Measurements from ENCODE around the gene TMEM150B.

The TMEM150B gene

DNA sequence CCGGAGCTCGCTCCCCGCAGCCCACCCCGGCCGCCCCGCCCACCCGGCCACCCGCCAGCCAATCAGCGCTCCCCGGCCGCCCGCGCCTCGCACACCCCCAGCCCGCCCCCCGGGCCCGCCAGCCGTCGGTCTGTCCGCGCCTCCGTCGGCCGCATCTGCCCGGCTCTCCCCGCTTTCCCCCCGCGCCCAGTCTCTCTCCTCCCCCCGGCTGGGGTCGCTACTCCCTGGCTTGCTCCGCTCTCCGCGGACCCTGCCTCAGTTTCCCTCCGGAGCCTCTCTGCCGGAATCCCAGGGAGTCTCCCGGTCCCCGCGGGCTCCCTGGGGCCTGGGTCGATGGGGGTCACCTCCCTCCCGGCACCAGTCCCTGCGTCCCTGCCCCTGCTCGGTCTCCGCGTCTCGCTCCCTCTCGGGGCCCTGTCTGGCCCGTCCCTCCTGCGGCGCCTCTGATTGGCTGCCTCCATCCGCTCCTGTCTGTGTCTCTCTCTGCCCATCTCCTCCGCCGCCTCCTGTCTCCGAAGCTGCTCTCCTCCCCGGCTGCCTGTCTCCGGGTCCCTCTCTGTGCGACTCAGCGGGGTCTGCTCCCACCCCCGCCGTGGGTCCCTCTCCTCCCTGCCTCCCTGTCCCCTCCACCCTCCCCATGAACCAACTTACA is 44.6 kb upstream of the TMEM150B start:
- peak overlapping the region; percentile 65 for H3K4me3 ChIP-seq (ENCODE audit: low read depth, low read length)

DNA sequence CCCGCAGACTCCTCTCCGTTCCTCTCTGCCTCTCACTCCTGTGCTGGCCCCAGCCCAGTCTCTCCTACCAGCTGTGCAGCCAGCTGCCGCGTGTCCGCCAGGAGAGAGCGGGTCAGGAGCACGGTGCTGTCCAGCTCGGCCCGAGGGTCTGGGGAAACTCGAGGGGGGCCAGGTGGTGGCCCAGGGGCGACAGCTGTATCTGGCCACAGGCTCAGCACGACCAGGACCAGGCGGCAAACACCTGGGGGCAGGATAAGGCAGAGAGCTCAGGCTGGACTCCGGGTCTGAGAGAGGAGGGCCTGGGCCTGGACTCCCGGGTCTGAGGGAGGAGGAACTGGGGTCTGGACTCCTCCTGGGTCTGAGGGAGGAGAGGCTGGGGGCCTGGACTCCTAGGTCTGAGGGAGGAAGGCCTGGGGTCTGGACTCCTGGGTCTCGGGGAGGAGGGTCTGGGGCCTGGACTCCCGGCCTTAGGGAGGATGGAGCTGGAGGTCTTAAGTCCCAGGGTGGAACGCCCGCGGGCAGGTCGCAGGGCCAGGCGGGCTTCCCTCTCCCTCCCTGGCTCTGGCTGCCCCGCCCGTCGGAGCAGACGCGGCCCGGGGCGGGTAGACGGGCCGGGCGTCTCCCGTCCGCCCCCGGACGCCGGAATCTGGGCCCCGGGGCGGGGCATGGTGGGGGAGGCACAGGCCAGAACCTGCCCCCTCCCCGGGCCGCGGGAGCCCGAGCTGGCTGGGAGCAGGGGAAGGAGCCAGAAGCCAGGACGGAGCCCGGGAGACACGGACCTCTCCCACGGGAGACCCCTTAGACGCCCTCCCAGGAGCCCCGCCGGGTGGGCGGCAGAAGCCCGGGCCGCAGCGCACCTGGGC is 43.8 kb upstream of the TMEM150B start:
- peak overlapping the region; percentile 55 for H3K4me3 ChIP-seq (ENCODE audit: low read depth, low read length)
- TF ChIP-seq, protein P1, sequence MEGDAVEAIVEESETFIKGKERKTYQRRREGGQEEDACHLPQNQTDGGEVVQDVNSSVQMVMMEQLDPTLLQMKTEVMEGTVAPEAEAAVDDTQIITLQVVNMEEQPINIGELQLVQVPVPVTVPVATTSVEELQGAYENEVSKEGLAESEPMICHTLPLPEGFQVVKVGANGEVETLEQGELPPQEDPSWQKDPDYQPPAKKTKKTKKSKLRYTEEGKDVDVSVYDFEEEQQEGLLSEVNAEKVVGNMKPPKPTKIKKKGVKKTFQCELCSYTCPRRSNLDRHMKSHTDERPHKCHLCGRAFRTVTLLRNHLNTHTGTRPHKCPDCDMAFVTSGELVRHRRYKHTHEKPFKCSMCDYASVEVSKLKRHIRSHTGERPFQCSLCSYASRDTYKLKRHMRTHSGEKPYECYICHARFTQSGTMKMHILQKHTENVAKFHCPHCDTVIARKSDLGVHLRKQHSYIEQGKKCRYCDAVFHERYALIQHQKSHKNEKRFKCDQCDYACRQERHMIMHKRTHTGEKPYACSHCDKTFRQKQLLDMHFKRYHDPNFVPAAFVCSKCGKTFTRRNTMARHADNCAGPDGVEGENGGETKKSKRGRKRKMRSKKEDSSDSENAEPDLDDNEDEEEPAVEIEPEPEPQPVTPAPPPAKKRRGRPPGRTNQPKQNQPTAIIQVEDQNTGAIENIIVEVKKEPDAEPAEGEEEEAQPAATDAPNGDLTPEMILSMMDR (conservative IDR thresholded peaks at IDR 0.05; ENCODE audit: low read depth, low read length), result no peak
- no peak for DNase-seq (ENCODE audit: low read depth)

More for the DNA sequence above, 44.6 kb upstream of the TMEM150B start:
- TF ChIP-seq, protein P1 (conservative IDR thresholded peaks at IDR 0.05; ENCODE audit: low read depth, low read length), result no peak
- DNase-seq (ENCODE audit: low read depth), result peak; percentile 72

DNA sequence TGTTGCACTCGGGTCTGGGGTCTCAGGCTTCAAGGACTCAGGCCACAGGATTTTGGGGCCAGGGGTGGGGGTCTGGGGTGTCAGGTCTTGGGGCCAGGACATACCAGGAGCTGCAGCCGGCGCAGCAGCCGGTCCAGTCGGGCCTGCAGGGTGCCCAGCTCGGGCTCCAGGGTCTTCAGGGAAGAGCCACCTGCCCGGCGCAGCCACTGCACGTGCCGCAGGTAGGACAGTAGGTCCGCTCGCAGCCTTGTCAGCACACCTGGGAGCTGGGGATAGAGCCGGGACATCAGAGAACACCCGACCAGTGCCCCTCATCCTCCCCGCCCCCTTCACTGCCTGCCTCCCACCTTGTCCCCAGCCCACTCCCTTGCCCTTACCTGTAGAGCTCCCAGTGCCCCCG is 43.0 kb upstream of the TMEM150B start:
- H3K4me3 ChIP-seq (ENCODE audit: low read depth, low read length), result no peak overlapping the region
- no peak for DNase-seq (ENCODE audit: low read depth)
- TF ChIP-seq, protein P1 (conservative IDR thresholded peaks at IDR 0.05; ENCODE audit: low read depth, low read length), result no peak

DNA sequence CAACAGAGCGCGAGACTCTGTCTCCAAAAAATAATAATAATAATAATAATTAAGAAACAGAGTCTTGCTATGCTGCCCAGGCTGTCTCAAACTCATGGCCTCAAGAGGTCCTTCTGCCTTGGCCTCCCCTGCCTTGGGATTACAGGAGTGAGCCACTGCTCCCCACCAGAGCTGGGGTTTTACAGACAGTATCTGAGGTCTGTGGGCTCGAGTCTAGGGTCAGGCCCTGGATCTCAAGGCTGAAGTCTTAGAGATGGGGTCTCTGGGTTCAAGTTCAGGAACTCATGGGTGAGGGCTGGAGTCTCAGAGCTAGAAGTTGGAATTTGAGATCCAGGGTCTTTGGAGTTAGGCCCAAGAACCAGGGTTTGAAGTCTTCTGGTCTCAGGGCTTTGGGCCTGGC is 41.6 kb upstream of the TMEM150B start:
- H3K4me3 ChIP-seq (ENCODE audit: low read depth, low read length), result no peak overlapping the region
- TF ChIP-seq, protein P1 (conservative IDR thresholded peaks at IDR 0.05; ENCODE audit: low read depth, low read length), result no peak
- DNase-seq (ENCODE audit: low read depth), result no peak

DNA sequence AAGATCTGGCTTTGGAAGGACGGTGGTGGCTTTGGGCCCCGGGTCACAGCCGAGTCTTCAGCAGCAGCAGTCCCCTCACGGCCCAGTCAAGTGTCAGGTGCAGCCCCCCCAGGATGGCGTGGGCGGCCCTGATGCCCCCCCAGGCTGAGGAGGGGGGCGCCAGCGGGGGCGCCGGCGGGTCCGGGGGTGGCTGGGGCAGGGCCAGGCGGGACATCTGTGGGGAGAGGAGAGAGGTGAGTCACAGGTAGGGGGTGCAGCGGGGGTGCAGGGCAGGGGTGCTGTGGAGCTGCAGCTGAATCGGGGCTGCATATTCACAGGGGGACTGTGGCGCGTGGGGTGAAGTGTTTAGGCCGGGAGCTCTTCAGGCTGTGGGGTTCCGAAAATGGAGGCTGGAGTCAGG is 40.8 kb upstream of the TMEM150B start:
- TF ChIP-seq, protein P1 (conservative IDR thresholded peaks at IDR 0.05; ENCODE audit: low read depth, low read length), result no peak
- no peak for DNase-seq (ENCODE audit: low read depth)

DNA sequence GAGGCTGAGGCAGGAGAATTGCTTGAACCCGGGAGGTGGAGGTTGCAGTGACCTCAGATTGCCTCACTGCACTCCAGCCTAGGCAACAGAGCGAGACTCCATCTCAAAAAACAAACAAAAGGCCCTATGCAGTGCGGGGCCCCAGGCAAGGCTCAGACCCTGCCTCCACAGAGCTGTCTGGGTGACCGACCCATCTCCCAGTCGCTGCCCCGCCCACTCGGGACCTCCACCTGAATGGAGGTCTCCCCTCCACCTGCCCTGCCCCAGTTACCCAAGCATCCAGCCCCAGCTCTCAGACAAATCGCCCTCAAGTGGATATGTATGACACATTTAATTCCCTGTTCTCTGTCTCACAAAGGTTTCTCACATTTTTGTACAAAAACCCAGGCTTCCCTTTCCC is 40.1 kb upstream of the TMEM150B start:
- no peak for DNase-seq (ENCODE audit: low read depth)
- no peak overlapping the region for H3K4me3 ChIP-seq (ENCODE audit: low read depth, low read length)
- TF ChIP-seq, protein P1 (conservative IDR thresholded peaks at IDR 0.05; ENCODE audit: low read depth, low read length), result no peak

More for the DNA sequence above, 40.8 kb upstream of the TMEM150B start:
- H3K4me3 ChIP-seq (ENCODE audit: low read depth, low read length), result no peak overlapping the region

Data from choroid plexus epithelial cell (primary cell).